T-helper 9 cell (primary cell): ENCODE results near the gene FBXW5.

Experiments used
- DNase-seq: peaks from one replicate; pipeline ENCODE4 v3.0.0-alpha.2; 2020
- total RNA-seq, 2 donors: gene quantifications; one replicate each; lab custom pipeline; 2026; lab: John Stamatoyannopoulos, UW

The FBXW5 gene
- 105 to 201 reads per million in 2 donors for total RNA-seq

GRCh38 chr9:136944519-136945332, at the start of gene FBXW5, which contains the start of gene C8G:
FBXW5 (minus strand) TSS chr9:136944738; CDS start chr9:136944083, 655 bp downstream.
C8G (plus strand) TSS chr9:136945243; CDS start chr9:136945321, 78 bp downstream.
- peak; percentile 90 for DNase-seq

- DNase-seq = no peak
These were observed 48.4 kb upstream of the FBXW5 start for GRCh38 chr9:136992819-136993369.

- DNase-seq = peak; percentile 94
These were observed 47.7 kb upstream of the FBXW5 start, which contains the start of gene PAXX for GRCh38 chr9:136991993-136992818. PAXX (plus strand) TSS chr9:136992422; CDS start chr9:136992444, 22 bp downstream.

GRCh38 chr9:136990242-136990911, 45.8 kb upstream of the FBXW5 start:
- DNase-seq = no peak

GRCh38 chr9:136988872-136989271, 44.3 kb upstream of the FBXW5 start:
- DNase-seq = no peak

- DNase-seq = no peak
These were observed 41.3 kb upstream of the FBXW5 start for GRCh38 chr9:136985853-136986252.

GRCh38 chr9:136985027-136985602, 40.6 kb upstream of the FBXW5 start:
- no peak for DNase-seq

GRCh38 chr9:136984464-136985026, 40.0 kb upstream of the FBXW5 start:
- no peak for DNase-seq

- no peak for DNase-seq
These were observed 39.2 kb upstream of the FBXW5 start for GRCh38 chr9:136983656-136984314.

- DNase-seq = no peak
These were observed 38.6 kb upstream of the FBXW5 start for GRCh38 chr9:136983167-136983566.

- no peak for DNase-seq
These were observed 37.9 kb upstream of the FBXW5 start, which contains the start of gene LCNL1 for GRCh38 chr9:136982232-136983051. LCNL1 (plus strand) TSS chr9:136982993; CDS start chr9:136983587, 594 bp downstream.

- no peak for DNase-seq
These were observed 37.2 kb upstream of the FBXW5 start for GRCh38 chr9:136981588-136982231.

- no peak for DNase-seq
These were observed 36.3 kb upstream of the FBXW5 start for GRCh38 chr9:136980669-136981478.

GRCh38 chr9:136979769-136980587, 35.4 kb upstream of the FBXW5 start:
- DNase-seq = no peak

GRCh38 chr9:136978865-136979544, 34.5 kb upstream of the FBXW5 start:
- DNase-seq = no peak

- DNase-seq = peak; percentile 80
These were observed 33.7 kb upstream of the FBXW5 start for GRCh38 chr9:136978073-136978864.
